RWPE1 (cell line): ENCODE results near the gene C22orf23.
"Not testable (repeated sequence)": the region's sequence is repeated elsewhere in the genome, so short reads cannot be mapped to it uniquely, and the experiment has no call there.

Source experiments
- CTCF ChIA-PET: fragments of 350-600 bp; sonication (Branson Sonifier 250); formaldehyde crosslinking; extraction: SDS; loops from one replicate; lab custom pipeline; 2021; lab: Yijun Ruan, JAX
- POLR2A ChIA-PET: fragments of 400-600 bp; formaldehyde crosslinking; extraction: SDS; loops from one replicate; lab custom pipeline; 2020; ENCODE audit warnings: antibody characterized with exemption; ENCODE audit not compliant: low non-redundant PET; lab: Yijun Ruan, JAX
- DNase-seq: peaks from one replicate; pipeline ENCODE4 v3.0.0; 2012; ENCODE audit warnings: low spot score
- H3K27ac ChIP-seq: fragments of 450-650 bp; 2 replicates; pipeline ENCODE4 v1.5.1; 2017
- TF ChIP-seq, protein P1 (sequence below): fragments of 450-650 bp; conservative IDR thresholded peaks from 2 replicates; pipeline ENCODE4 v1.5.1; 2017; ENCODE audit warnings: low read depth, mild to moderate bottlenecking

C22orf23 gene

DNA sequence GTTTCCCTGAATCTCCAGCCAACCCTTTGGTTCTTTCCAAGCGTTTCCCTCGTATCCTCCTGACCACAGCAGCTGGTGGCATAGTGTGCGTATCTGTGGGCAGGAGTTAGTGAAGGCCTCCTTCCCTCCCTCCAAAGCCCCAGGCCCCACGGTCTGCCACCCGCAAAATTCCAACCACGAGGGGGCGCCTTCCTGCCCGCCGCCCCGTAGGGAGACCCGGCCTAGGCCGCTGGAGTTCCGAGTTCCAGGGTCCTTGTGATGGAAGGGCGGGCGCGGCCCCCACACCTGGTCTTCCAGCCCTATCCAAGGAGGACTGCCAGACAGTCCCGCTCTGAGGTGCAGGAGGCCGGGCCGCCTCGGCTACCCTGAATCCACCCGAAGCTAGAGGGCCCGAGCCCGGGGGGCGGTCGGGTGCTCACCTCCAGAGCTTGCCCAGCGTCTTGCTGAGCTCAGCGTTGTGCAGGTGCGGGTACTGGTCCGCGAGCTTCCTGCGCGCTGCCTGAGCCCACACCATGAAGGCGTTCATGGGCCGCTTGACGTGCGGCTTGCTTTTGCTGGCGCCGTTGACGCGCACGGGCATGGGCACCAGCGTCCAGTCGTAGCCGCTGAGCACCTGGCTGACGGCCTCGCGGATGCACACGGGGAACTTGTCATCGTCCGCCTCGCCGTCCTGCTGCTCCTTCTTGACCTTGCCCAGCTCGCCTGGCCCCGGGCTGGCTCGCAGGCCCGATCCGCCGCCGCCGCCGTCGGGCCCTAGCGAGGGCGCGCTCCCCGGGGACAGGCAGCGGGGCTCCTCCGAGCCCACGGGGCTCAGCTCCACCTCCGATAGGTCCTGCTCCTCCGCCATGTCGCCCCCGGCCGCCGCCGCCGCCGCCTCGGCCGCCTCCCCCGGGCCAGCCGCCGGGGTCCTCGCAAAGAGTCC is 29.8 kb upstream of the C22orf23 start:
- no peak overlapping the region for H3K27ac ChIP-seq
- DNase-seq = no peak
- TF ChIP-seq, protein P1, sequence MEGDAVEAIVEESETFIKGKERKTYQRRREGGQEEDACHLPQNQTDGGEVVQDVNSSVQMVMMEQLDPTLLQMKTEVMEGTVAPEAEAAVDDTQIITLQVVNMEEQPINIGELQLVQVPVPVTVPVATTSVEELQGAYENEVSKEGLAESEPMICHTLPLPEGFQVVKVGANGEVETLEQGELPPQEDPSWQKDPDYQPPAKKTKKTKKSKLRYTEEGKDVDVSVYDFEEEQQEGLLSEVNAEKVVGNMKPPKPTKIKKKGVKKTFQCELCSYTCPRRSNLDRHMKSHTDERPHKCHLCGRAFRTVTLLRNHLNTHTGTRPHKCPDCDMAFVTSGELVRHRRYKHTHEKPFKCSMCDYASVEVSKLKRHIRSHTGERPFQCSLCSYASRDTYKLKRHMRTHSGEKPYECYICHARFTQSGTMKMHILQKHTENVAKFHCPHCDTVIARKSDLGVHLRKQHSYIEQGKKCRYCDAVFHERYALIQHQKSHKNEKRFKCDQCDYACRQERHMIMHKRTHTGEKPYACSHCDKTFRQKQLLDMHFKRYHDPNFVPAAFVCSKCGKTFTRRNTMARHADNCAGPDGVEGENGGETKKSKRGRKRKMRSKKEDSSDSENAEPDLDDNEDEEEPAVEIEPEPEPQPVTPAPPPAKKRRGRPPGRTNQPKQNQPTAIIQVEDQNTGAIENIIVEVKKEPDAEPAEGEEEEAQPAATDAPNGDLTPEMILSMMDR = no peak
- ChIA-PET CTCF (interaction anchor here (0.6 kb wide), 1 partner anchor 55 kb away, joined by 3 read pairs; no protein-coding TSS in a partner anchor), POLR2A (no interaction called here)

- TF ChIP-seq, protein P1 = no peak
- no peak for DNase-seq
- ChIA-PET POLR2A (no interaction called here), CTCF (no interaction called here)
- H3K27ac ChIP-seq = peak overlapping the region; percentile 7; the same call in 1 of the 2 replicates
Measured at GRCh38 chr22:37982151-37982785, 28.9 kb upstream of the C22orf23 start.

GRCh38 chr22:37981282-37982011 is 28.0 kb upstream of the C22orf23 start:
- TF ChIP-seq, protein P1 = no peak
- DNase-seq = no peak
- CTCF ChIA-PET = no interaction called here
- POLR2A ChIA-PET = no interaction called here
- no peak overlapping the region for H3K27ac ChIP-seq

GRCh38 chr22:37979782-37980181 is 26.4 kb upstream of the C22orf23 start:
- H3K27ac ChIP-seq = no peak overlapping the region; the same call in 1 of the 2 replicates
- TF ChIP-seq, protein P1 = no peak
- POLR2A ChIA-PET = no interaction called here
- CTCF ChIA-PET = interaction anchor here (0.6 kb wide), 1 partner anchor 245 kb away, joined by 5 read pairs; no protein-coding TSS in a partner anchor
- DNase-seq = no peak

DNA sequence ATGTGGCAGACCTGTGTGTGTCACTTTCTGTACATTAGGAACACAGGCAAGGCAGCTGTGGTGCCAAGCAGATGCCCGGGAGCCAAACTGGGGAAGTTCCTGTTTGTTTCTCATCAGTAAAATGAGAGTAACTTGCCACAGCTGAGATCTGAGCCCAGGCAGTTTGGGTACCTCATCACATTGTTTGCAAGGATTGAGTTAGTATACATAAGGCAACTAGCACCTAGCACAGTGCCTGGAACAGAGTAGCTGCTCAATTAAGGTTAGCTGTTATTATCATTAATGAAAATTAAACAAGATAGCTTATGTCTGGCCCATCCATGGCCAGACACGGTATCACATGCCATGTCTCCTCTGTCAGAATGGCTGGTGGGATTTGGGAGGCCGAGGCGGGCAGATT is 23.1 kb upstream of the C22orf23 start:
- ChIA-PET CTCF (no interaction called here), POLR2A (no interaction called here)
- TF ChIP-seq, protein P1 = no peak
- H3K27ac ChIP-seq = peak overlapping the region; percentile 57
- DNase-seq = no peak

DNA sequence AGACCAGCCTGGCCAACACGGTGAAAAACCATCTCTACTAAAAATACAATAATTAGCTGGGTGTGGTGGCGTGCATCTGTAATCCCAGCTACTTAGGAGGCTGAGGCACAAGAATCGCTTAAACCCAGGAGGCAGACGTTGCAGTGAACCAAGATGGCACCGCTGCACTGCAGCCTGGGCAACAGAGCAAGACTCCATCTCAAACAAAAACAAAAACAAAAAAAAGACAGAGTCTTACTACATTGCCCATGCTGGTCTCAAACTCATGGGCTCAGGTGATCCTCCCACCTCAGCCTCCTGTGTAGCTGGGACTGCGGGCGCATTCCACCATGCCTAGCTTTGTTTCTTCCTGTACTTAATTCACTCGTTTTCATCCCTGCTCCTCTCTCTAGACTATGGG is 22.6 kb upstream of the C22orf23 start:
- POLR2A ChIA-PET, DNase-seq, CTCF ChIA-PET: not testable (repeated sequence)
- peak overlapping the region; percentile 57 for H3K27ac ChIP-seq
